ENCODE measurements around the gene NTN3.
"Not testable (repeated sequence)": the region's sequence is repeated elsewhere in the genome, so short reads cannot be mapped to it uniquely, and the experiment has no call there.

Gene NTN3

DNA sequence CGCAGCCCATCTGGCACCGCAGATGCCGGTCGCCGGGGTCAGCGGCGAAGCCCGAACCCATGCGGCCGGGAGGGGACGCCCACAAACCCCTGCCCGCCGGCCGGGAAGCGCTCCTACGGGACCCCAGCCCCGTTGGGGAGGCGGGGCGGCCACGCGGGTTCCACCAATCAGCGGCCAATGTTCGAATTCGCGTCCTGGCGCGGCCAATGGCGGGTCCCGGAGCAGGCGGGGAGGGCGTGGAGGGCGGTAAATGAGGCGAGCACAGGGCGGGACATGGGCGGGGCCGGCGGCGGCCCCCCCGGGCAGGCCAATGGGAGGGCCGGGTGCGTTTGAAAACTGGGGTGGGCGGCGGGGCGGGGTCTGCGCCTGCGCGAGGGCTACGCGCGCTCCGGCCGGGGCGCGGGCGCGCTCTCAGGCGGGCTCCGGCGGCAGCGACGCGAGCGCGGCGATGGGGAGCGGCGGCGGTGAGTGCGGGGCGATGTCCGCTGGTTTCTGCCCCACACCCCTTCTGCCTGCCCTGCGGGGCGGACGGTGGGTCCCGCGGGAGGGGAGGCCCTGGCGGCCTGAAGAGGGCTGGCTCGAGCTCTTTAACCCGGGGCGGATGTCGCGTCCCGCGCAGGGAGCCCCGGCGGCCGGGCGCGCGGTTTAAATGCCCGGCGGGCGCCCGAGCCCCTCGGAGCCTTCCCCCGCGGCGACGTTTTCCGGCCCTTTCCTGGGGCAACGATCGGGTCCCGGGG, 41.9 kb upstream of the NTN3 start, which contains the start of gene CCNF:
CCNF (plus strand) TSS at position 414 of the 737 bp plus-strand sequence; CDS start at position 449, 35 bp downstream.
- peak; percentile 87 for ATAC-seq (ENCODE audit: low read depth)
- H3K27me3 ChIP-seq (ENCODE audit: insufficient read depth, poor library complexity, severe bottlenecking), result no peaks in the 10 kb centered on the region
- H3K4me1 ChIP-seq (ENCODE audit: insufficient read depth, poor library complexity, severe bottlenecking), result peaks cover 7% of the 10 kb centered on the region
- H3K4me3 ChIP-seq (ENCODE audit: severe bottlenecking), result peak within 1 kb of the TSS; percentile 97
- peaks cover 39% of the 10 kb centered on the region for H3K36me3 ChIP-seq (ENCODE audit: low read depth)
- no peaks in the 10 kb centered on the region for H3K9me3 ChIP-seq (ENCODE audit: severe bottlenecking)
- H3K27ac ChIP-seq (ENCODE audit: poor library complexity, severe bottlenecking), result peak within 1 kb of the TSS; percentile 68
- DNase-seq (ENCODE audit: low spot score), result peak; percentile 95
- TF ChIP-seq, protein P1, sequence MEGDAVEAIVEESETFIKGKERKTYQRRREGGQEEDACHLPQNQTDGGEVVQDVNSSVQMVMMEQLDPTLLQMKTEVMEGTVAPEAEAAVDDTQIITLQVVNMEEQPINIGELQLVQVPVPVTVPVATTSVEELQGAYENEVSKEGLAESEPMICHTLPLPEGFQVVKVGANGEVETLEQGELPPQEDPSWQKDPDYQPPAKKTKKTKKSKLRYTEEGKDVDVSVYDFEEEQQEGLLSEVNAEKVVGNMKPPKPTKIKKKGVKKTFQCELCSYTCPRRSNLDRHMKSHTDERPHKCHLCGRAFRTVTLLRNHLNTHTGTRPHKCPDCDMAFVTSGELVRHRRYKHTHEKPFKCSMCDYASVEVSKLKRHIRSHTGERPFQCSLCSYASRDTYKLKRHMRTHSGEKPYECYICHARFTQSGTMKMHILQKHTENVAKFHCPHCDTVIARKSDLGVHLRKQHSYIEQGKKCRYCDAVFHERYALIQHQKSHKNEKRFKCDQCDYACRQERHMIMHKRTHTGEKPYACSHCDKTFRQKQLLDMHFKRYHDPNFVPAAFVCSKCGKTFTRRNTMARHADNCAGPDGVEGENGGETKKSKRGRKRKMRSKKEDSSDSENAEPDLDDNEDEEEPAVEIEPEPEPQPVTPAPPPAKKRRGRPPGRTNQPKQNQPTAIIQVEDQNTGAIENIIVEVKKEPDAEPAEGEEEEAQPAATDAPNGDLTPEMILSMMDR (IDR thresholded peaks at IDR 0.05; ENCODE audit: poor library complexity, severe bottlenecking), result no peak

- Histone ChIP-seq H3K27ac (ENCODE audit: poor library complexity, severe bottlenecking) (peak overlapping the region; percentile 68), H3K36me3 (ENCODE audit: low read depth) (peaks cover 47% of the 10 kb centered on the region), H3K9me3 (ENCODE audit: severe bottlenecking) (no peaks in the 10 kb centered on the region), H3K4me3 (ENCODE audit: severe bottlenecking) (peak overlapping the region; percentile 97), H3K4me1 (ENCODE audit: insufficient read depth, poor library complexity, severe bottlenecking) (peaks cover 7% of the 10 kb centered on the region), H3K27me3 (ENCODE audit: insufficient read depth, poor library complexity, severe bottlenecking) (no peaks in the 10 kb centered on the region)
- DNase-seq (ENCODE audit: low spot score) (no peak), ATAC-seq (ENCODE audit: low read depth) (0 out of 3 replicates have a peak, but pooled peaks have one; percentile 16)
- TF ChIP-seq, protein P1 (IDR thresholded peaks at IDR 0.05; ENCODE audit: poor library complexity, severe bottlenecking), result peak; percentile 33
Measured at GRCh38 chr16:2429771-2430663, 41.1 kb upstream of the NTN3 start.

DNA sequence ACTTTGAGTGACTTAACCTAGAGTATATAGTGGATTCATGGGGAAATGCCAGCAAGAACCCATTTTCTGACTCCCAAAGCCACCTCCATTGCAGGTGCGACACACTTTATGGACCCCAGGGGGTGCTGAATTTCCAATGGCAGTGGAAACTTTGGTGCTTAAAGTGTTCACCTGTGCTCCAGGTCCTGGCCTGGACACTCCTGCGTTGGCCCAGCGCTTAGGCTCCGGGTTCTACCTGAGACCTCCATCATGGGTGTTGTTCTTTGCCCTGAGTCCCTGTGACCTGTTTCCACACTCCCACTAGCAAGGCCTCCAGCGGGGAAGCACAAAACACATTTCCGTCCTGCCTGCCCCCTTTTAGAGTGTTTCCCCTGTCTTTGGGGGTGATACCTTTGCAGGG, 38.8 kb upstream of the NTN3 start:
- Histone ChIP-seq H3K9me3 (ENCODE audit: severe bottlenecking) (no peaks in the 10 kb centered on the region), H3K36me3 (ENCODE audit: low read depth) (peaks cover 65% of the 10 kb centered on the region), H3K4me1 (ENCODE audit: insufficient read depth, poor library complexity, severe bottlenecking) (peaks cover 7% of the 10 kb centered on the region), H3K27ac (ENCODE audit: poor library complexity, severe bottlenecking) (no peak overlapping the region), H3K4me3 (ENCODE audit: severe bottlenecking) (no peak overlapping the region), H3K27me3 (ENCODE audit: insufficient read depth, poor library complexity, severe bottlenecking) (no peaks in the 10 kb centered on the region)
- TF ChIP-seq, protein P1 (IDR thresholded peaks at IDR 0.05; ENCODE audit: poor library complexity, severe bottlenecking), result no peak
- ATAC-seq (ENCODE audit: low read depth), result no peak
- no peak for DNase-seq (ENCODE audit: low spot score)

- H3K36me3 ChIP-seq (ENCODE audit: low read depth), result peaks cover 71% of the 10 kb centered on the region
- DNase-seq (ENCODE audit: low spot score) (no peak), ATAC-seq (ENCODE audit: low read depth) (no peak)
- peaks cover 7% of the 10 kb centered on the region for H3K4me1 ChIP-seq (ENCODE audit: insufficient read depth, poor library complexity, severe bottlenecking)
- H3K27me3 ChIP-seq (ENCODE audit: insufficient read depth, poor library complexity, severe bottlenecking), result no peaks in the 10 kb centered on the region
- TF ChIP-seq, protein P1 (IDR thresholded peaks at IDR 0.05; ENCODE audit: poor library complexity, severe bottlenecking), result no peak
- no peaks in the 10 kb centered on the region for H3K9me3 ChIP-seq (ENCODE audit: severe bottlenecking)
- no peak overlapping the region for H3K27ac ChIP-seq (ENCODE audit: poor library complexity, severe bottlenecking)
- no peak overlapping the region for H3K4me3 ChIP-seq (ENCODE audit: severe bottlenecking)
Measured at GRCh38 chr16:2432801-2433505, 38.1 kb upstream of the NTN3 start.

DNA sequence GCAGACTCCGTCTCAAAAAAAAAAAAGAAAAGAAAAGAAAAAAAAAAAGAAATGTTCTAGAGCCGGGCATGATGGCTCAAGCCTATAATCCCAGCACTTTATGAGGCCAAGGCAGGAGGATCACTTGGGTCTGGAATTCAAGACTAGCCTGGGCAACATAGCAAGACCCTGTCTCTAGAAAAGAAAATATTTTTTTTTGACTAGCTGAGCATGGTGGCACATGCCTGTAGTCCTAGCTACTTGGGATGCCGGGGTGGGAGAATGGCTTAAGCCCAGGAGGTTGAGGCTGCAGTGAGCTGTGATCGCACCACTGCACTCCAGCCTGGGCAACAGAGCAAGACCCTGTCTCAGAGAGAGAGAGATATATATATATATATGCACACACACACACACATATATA, 35.9 kb upstream of the NTN3 start:
- H3K4me1 ChIP-seq (ENCODE audit: insufficient read depth, poor library complexity, severe bottlenecking); H3K27ac ChIP-seq (ENCODE audit: poor library complexity, severe bottlenecking); H3K4me3 ChIP-seq (ENCODE audit: severe bottlenecking); ATAC-seq (ENCODE audit: low read depth); DNase-seq (ENCODE audit: low spot score); H3K27me3 ChIP-seq (ENCODE audit: insufficient read depth, poor library complexity, severe bottlenecking); H3K9me3 ChIP-seq (ENCODE audit: severe bottlenecking): not testable (repeated sequence)
- peaks cover 94% of the 10 kb centered on the region for H3K36me3 ChIP-seq (ENCODE audit: low read depth)

Data from RWPE2 (cell line).